Measurements from ENCODE around the gene CCDC194. TPM values are rescaled to one million over a fixed set of nuclear protein-coding genes. Genes with fewer than 3 reads are reported as not detected.

CCDC194 gene
- total and polyA plus RNA-seq, 2 of the 13 experiments (the other 11 are each of a cell fraction or from before 2014, with no cell fraction given) = 0.13 to 0.21 TPM

GRCh38 chr19:17419621-17420474 is 25.9 kb upstream of the CCDC194 start, which contains the start of gene MVB12A (continued):
- TF ChIP-seq RCOR2 (CRISPR knock-in tag; IDR thresholded peaks at IDR 0.05) (peak; percentile 28; the same call in 1 of the 2 replicates), ZNF660 (CRISPR knock-in tag; IDR thresholded peaks at IDR 0.05; ENCODE audit: borderline replicate concordance, low read depth) (no peak), ZNF709 (CRISPR knock-in tag; IDR thresholded peaks at IDR 0.05) (no peak), RNF219 (CRISPR knock-in tag; IDR thresholded peaks at IDR 0.05) (no peak), HDAC2 (CRISPR knock-in tag; IDR thresholded peaks at IDR 0.05) (peak; percentile 46; the same call in 1 of the 2 replicates), ZNF24 (IDR thresholded peaks at IDR 0.05) (no peak), MXI1 (IDR thresholded peaks at IDR 0.05; ENCODE audit: borderline replicate concordance, low read depth, low read length) (peak; percentile 70; the same call in 1 of the 3 replicates), ZNF350 (CRISPR knock-in tag; IDR thresholded peaks at IDR 0.05; ENCODE audit: borderline replicate concordance, low read depth) (peak; percentile 62; the same call in 1 of the 2 replicates), ZNF598 (CRISPR knock-in tag; IDR thresholded peaks at IDR 0.05; ENCODE audit: borderline replicate concordance) (no peak), HNRNPK (IDR thresholded peaks at IDR 0.05; ENCODE audit: low read depth, low read length, poor library complexity, severe bottlenecking) (peak; percentile 70), ZSCAN21 (CRISPR knock-in tag; IDR thresholded peaks at IDR 0.05; ENCODE audit: borderline replicate concordance) (no peak; the same call in 1 of the 2 replicates), TCF12 (IDR thresholded peaks at IDR 0.05) (no peak), TCF12 (CRISPR knock-in tag; IDR thresholded peaks at IDR 0.05) (no peak), ZNF337 (CRISPR knock-in tag; IDR thresholded peaks at IDR 0.05; ENCODE audit: borderline replicate concordance, low read depth) (0 out of 2 replicates have a peak, but pooled peaks have one; percentile 42), ZNF343 (CRISPR knock-in tag; IDR thresholded peaks at IDR 0.05) (peak; percentile 82), ZNF503 (CRISPR knock-in tag; IDR thresholded peaks at IDR 0.05) (peak; percentile 64; the same call in 1 of the 2 replicates), TIGD3 (CRISPR knock-in tag; IDR thresholded peaks at IDR 0.05; ENCODE audit: borderline replicate concordance) (peak; percentile 65; the same call in 1 of the 2 replicates), ZMAT5 (CRISPR knock-in tag; IDR thresholded peaks at IDR 0.05; ENCODE audit: borderline replicate concordance, low read depth) (no peak), WIZ (CRISPR knock-in tag; IDR thresholded peaks at IDR 0.05) (no peak), ZNF275 (CRISPR knock-in tag; IDR thresholded peaks at IDR 0.05; ENCODE audit: borderline replicate concordance) (0 out of 2 replicates have a peak, but pooled peaks have one; percentile 65), PRMT3 (CRISPR knock-in tag; IDR thresholded peaks at IDR 0.05; ENCODE audit: borderline replicate concordance, low read depth) (no peak)
